Stimulated activated CD4-positive, alpha-beta T cell treated with anti-CD3 and anti-CD28 coated beads, TNF-alpha, amount 100 ng/mL, for 48 hours (primary cell): ENCODE results near the gene PRDX5.

Experiments used
- DNase-seq, 3 donors: peaks; one replicate each; pipeline ENCODE4 v3.0.0-alpha.2; 2020; ENCODE audit warnings: low read depth in 3 of 3

Gene PRDX5

DNA sequence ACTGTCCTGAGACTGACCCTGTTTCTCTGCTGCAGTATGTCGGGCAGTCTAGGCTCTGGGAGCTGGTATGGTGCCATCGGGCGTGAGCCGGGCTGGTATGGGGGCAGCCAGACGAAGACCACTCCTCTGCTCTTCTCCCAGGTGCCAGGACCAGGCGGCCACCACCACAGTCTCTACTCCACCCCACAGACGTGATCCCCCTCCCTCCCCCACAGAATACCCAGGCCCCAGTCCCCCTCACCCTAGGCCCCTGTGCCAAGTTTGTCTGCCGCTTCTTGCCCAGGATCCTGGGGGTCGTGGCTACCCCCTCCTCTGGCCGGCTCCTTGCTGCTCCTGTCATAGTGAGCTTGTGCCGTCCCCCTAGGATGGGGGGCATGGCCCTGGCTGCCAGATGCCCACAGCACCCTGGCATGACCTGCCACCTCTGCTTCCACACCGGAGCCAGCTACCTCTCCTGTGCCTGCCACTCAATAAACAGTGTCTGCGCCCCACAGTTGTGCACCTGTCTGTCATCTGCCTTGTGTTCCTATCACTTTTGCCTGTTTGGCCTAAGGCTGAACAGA, 28.8 kb upstream of the PRDX5 start:
- no peak for DNase-seq

DNA sequence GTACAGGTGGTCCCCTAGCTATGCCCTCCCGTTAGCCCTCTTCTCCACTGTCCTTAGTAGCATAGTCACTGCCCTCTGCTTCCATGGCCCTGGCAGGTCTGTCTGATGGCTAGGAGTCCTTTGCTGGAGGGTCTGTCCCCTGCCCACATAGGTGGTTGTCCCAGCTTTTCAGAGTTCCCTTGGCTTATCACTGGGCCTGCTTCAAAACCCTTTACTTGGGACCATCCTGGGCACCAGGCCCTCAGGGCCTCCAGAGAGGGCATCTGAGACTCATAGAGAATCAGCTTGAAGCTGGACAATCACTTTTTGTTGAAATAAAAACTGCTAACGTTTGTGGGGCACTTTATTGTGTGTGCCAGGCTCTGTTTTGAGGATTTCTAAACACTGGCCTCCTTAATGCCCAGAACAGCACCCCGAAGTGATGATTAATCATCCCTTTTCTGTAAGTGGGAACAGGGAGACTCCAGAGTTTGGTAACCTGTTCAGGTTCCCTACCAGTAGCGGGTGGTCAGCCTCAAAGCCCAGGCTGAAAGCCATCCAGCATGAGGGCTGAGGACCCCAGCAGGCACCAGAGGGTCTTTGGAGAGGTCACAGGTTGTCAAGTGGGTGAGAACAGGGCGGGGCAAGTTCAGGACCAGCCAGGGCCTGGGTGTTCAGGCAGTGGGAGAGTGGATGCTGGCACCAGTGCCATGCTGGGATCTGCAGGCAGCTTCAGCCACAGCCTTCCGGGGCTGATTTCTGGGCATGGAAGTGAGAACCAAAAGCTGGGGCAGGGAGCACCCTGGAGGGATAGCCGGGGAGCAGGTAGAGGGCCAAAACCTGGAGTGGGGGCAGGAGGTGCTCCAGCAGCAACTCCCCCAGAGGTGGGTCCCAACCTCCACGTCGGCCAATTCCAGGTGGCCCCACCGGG, 27.3 kb upstream of the PRDX5 start:
- no peak for DNase-seq

GRCh38 chr11:64291262-64291751, 26.6 kb upstream of the PRDX5 start, which contains the start of gene KCNK4:
TSS of gene KCNK4 (plus strand) at chr11:64291302. CDS start at chr11:64293019, 1,717 bp downstream.
- no peak for DNase-seq

DNA sequence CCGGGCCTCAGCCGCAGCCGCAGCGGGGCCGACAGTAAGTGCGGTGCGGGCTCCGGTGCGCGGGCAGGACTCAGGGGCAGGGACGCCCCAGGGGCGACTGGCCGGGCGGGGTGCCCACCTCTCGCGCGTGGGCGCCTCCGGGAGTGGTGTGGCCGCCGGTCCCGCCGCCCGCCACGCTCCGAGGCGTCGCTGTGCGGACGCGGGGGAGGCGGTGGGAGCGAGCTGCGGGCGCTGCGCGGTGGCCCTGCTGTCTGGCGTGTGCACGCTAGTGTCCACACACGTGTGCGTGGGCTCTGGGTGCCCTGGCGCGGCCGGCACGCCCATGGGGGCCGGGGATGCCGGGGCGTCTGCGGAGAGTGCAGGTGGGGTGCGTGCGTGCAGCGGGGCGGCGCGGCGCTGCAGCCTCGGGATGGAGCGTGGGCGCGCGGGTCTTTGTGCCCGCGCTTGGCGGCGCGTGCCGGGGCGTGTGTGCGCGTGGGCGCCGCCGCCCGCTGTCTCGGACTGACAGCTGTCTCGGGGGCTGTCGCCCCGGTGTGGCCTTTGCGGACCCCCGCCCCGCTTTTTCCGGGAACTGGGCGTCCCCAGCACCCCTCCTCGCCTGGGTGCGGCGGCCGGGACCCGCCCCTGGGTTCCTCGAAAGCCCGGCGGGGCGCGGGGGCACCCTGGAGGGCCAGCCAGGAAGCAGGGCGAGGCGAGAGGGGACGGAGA, 26.0 kb upstream of the PRDX5 start:
- no peak for DNase-seq

DNA sequence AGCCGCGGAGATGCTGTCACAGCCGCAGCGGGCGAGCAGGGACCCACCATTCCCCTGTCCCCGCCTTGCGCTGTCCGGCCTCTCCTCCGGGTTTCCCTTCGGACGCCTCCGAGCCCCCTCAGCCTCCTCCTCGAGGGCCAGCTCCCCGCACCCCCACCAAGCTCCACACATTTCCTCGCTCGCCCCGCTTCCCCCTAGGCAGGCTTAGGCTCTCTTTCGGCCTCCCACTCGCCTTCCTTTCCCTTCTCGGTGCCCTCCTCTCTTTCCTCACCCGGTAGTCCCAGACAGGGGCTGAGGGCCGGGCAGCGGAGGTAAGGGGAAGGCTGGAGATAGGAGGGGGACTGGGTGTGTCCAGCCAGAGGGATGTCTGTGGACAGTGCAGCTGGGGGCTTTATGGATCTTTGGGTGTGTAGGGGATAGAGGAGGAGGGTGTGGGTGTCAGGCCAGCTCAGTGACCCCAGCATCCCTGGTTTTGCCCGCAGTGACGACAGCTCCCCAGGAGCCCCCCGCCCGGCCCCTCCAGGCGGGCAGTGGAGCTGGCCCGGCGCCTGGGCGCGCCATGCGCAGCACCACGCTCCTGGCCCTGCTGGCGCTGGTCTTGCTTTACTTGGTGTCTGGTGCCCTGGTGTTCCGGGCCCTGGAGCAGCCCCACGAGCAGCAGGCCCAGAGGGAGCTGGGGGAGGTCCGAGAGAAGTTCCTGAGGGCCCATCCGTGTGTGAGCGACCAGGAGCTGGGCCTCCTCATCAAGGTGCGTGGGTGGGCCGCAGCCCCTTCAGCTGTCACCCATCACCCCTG, 25.3 kb upstream of the PRDX5 start:
- no peak for DNase-seq

- no peak for DNase-seq
Measured at GRCh38 chr11:64294774-64295173, 23.1 kb upstream of the PRDX5 start.

- no peak for DNase-seq
Measured at GRCh38 chr11:64295760-64296159, 22.2 kb upstream of the PRDX5 start.

- no peak for DNase-seq
Measured at GRCh38 chr11:64296236-64296635, 21.7 kb upstream of the PRDX5 start.

DNA sequence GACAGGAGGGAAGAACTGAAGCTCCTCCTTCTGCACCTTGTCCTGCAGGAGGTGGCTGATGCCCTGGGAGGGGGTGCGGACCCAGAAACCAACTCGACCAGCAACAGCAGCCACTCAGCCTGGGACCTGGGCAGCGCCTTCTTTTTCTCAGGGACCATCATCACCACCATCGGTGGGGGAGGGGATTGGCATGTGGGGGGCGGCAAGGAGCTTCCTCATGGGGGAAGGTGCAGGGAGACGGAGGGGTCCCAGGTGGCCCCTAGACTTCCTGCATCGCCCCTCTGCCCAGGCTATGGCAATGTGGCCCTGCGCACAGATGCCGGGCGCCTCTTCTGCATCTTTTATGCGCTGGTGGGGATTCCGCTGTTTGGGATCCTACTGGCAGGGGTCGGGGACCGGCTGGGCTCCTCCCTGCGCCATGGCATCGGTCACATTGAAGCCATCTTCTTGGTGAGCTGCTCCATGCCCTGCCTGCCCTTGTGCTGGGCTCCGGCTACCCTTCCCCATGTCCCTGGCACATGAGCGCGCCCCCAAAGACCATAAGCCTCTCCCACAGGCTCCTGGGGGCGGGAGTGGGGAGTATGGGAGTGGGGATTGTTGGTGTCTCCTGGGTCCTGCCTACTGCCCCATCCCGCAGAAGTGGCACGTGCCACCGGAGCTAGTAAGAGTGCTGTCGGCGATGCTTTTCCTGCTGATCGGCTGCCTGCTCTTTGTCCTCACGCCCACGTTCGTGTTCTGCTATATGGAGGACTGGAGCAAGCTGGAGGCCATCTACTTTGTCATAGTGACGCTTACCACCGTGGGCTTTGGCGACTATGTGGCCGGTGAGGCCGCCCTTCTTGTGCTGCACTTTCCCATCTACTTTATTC, 20.9 kb upstream of the PRDX5 start:
- no peak for DNase-seq

DNA sequence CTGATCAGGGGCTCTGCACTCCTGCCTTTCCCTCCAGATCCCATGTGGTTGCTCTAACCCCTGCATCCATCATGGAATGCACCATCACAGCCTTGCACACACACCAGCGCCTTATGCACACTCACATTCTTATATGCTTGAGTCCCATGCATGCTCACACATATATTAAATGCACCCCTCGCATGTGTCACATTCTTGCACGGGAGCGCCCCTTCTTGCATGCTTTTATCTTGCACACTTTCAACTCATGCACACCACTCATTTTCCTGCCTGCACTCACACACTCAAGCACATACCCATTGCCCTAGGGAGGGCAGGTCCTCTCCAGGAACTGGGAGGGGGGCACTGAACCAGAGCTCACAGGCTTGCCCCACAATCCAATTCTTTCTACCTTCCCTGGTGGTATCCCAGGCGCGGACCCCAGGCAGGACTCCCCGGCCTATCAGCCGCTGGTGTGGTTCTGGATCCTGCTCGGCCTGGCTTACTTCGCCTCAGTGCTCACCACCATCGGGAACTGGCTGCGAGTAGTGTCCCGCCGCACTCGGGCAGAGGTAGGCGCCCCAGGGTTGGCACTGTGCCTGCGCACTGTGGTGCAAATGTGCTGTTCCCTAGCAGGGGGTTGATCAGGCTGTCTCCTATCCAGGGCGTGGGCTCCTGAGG, 20.1 kb upstream of the PRDX5 start:
- no peak for DNase-seq

- no peak for DNase-seq
Measured at GRCh38 chr11:64298966-64299846, 18.7 kb upstream of the PRDX5 start.

GRCh38 chr11:64299847-64300648, 17.9 kb upstream of the PRDX5 start, which contains the start of gene CATSPERZ:
TSS of gene CATSPERZ (plus strand) at chr11:64300358. CDS start at chr11:64300411, 53 bp downstream.
- DNase-seq, result no peak

- no peak for DNase-seq
Measured at GRCh38 chr11:64303109-64304031, 14.6 kb upstream of the PRDX5 start.

DNA sequence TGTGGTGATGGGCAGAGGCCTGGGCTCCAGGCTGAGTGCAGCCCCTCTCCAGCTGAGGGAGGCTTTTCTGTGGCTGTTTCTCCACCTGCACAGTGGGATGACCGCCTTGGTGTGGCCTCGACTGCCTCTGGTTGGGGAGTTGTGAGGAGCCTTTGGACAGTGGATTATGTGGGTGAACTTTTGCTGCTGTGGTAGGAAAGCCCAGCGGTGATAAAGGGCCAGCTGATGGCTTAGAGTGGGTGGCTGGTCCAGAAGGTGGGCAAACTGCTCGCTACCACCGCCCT, 13.9 kb upstream of the PRDX5 start:
- DNase-seq, result no peak

GRCh38 chr11:64304316-64305072, 13.4 kb upstream of the PRDX5 start:
- DNase-seq, result peak; percentile 91 to 98 (median 96)

DNA sequence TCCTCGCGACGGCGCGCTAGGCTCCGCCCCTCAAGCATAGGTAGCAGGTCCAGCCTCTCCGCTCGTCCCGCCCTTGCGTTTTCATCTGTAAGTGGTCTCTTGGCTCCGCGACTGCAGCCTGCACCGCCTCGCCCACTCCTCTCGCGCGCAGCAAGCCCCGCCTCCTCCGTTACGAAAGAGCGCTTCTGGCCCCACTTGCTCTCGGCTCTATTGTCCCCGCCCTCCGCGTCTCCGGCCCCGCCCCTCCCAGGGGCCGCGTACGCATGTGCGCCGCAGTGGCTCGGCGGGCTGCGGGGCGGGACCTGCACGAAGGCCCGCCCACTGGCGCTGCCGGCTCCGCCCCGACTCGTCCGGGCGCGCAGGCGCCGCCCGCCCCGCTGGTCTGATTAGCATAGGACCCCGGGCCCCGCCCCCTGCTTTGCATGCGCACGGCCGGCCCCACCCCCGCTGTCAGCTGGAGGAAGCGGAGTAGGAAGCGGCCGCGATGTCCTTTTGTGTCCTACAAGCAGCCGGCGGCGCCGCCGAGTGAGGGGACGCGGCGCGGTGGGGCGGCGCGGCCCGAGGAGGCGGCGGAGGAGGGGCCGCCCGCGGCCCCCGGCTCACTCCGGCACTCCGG, 12.7 kb upstream of the PRDX5 start, which contains the start of gene ESRRA:
TSS of gene ESRRA (plus strand) at position 450 of the 616 bp plus-strand sequence. CDS start 1,656 bp downstream, outside the sequence.
- DNase-seq, result peak; percentile 99 to 100 (median 100)
